GM19452 (cell line): ENCODE data around the gene ATP8B4.

Experiments used
- ATAC-seq: cut with Tn5 transposase; IDR thresholded peaks from one replicate; pipeline ENCODE4 v1.9.1; 2021; ENCODE audit not compliant: unreplicated experiment

Gene ATP8B4

GRCh38 chr15:49824775-49825099, 294.3 kb downstream of the ATP8B4 start:
- ATAC-seq = no peak

DNA sequence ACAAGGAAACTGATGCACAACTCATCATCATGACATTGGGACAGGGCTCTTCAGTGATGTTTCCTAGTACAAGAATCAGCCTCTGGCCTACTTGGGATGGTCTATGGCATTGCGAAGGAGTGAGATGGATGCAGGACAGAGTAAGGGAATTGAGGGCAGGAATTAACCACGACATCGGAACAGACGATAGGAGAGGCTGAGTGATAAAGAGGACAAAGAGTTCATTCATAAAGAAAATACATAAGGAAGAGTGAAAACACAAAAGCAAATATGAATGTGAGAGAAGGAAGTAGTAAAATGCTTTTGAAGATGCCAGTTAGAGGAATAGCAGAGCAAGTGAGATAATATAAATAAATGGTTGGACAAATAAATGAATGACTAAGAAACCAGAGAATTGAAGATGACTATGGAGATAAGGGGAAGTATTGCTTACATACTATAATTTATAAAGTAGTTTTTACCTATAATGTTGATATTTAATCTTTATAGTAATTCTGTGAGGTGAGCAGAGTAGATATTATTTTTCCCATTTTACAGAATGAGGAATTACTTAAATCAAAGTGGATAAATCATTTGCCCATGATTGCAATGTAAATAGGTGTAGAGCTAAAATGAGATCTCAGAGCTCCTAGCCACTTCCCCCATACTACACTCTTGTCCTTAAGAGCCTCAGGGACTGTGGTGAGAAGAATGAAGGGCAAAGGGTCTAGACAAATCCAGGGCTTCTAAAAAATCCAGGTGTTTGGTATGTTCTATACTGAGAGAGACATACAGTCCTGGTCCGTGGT, 294.9 kb downstream of the ATP8B4 start:
- no peak for ATAC-seq

- ATAC-seq = no peak
These were observed 301.9 kb downstream of the ATP8B4 start for GRCh38 chr15:49817100-49817499.

- ATAC-seq = peak; percentile 63
These were observed 303.1 kb downstream of the ATP8B4 start for GRCh38 chr15:49815950-49816349.

DNA sequence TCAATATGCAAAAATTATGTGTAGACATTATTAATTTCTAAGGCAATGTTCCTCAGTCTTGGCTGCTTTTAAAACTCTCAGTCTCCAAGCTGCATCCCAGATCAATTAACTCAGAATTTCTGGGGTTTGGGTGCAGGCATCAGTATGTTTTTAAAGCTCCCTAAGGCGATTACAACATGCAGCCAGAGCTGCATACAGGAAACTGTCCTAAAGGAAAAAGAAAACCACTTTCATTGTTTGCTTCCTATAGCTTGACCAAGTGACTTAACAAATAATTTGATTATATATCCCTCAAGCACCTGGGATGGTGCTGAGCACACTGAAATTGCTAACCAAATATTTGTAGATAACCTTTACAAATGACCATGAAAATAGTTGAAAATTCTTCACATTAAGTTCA, 303.5 kb downstream of the ATP8B4 start:
- no peak for ATAC-seq

- ATAC-seq = no peak
These were observed 304.3 kb downstream of the ATP8B4 start for GRCh38 chr15:49814709-49815108.

DNA sequence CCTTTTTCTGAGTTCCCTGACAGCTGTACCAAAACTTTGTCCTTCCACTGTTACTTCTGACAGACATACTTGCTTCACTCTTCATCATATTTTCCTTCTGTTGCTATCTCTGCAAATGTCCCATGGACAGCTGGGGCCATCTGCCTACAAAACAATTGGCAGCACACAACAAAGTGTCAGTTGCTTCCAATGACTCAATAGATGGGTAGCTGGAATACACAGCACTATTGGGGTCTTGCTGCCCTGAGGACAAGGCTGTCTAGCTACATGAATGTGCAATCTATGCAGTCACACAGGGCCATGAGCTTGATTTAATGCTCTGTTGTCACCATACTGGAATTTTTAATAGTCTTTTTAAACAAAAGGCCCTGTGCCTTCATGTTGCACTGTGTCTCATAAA, 305.4 kb downstream of the ATP8B4 start:
- no peak for ATAC-seq

DNA sequence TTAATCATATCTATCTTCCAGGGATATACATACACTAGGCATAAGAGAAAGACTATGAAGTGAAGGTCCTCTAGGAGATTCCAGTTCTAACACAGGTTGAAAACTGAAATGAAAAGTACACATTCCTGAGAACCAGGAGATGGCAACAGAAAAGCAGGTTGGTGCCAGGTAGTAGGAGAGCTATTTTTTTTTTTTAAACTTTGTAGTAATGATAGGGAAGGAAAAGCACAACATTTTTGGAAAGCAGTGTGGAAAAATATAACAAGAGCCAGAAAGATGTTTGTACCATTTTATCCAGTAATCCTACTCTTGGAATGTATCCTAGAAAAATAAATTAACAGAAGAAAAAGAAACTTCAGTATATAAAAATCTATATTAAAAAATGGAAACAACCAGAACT, 308.3 kb downstream of the ATP8B4 start:
- no peak for ATAC-seq

DNA sequence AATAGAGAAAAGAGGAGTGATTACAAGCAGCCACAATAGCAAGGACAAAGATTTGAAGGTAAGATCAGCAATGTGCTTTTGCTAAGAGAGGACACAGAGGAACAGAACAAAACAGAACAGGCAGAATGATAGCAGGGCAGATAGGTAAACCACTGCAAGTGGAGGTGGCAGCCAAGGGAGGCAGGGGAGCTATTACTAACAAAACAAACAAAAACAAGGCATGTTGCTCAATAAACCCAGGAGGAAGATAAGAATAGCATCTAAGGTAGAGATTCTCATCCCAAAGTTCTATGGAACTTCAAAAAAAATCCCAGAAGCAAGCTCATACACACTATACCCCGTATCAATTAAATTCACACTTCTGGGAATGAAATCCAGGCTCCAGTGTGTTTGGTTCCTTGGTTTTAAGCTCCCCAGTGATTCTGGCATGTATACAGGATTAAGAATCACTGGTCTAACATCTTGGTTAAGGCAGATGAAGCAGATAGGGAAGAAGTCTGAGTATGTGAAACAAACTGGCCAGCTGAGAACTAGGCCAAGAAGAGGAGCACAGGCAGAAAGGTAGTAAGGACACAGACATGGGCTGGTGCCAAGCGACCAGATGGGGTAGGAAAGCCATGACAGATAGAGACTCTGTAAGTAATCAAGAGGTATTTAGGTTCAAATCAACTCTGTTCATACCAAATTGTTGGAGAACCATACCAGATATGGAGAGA, 309.0 kb downstream of the ATP8B4 start:
- no peak for ATAC-seq

DNA sequence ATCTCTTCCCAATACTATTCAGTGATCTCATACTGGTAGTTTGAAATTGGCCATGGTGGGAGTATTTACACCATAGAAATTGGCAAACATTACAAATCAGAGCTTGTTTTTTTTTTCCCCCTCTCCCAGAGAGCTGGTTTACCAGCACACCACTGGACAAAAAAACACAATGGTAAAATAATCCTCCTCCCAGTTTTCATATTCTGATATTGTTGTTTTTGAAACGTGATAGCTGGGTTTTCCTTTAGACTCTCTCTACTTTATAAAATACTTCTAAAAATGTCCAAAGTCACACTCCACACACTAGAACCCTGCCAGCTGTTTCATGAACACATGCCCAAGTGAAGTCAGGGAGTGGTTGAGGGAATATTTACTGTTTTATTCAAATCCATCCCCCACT, 310.7 kb downstream of the ATP8B4 start:
- no peak for ATAC-seq
